Lung microvascular endothelial cell (primary cell): ENCODE data around the gene KRTAP10-10. TPM values are rescaled to one million over a fixed set of nuclear protein-coding genes. Genes with fewer than 3 reads are reported as not detected.
"Not testable (repeated sequence)": the region's sequence is repeated elsewhere in the genome, so short reads cannot be mapped to it uniquely, and the experiment has no call there.

Source experiments
- DNase-seq, 2 donors: peaks; one replicate each; pipeline versions ENCODE4 v3.0.0 to v3.0.0-alpha.2; 2010; ENCODE audit warnings: low read depth in 2 of 2
- total RNA-seq: library from RNA; depleted of rRNA; stranded (reverse); fragments of >200 nt; gene quantifications from 2 replicates; pipeline ENCODE4 v1.2.1, GENCODE V29; 2014

Gene KRTAP10-10, protein sequence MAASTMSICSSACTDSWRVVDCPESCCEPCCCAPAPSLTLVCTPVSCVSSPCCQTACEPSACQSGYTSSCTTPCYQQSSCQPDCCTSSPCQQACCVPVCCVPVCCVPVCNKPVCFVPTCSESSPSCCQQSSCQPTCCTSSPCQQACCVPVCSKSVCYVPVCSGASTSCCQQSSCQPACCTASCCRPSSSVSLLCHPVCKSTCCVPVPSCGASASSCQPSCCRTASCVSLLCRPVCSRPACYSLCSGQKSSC
- not detected in 2 replicates for total RNA-seq

GRCh38 chr21:44637018-44637850, at the start of gene KRTAP10-10:
KRTAP10-10 (plus strand) TSS chr21:44637356; CDS start chr21:44637418, 62 bp downstream.
- no peak for DNase-seq

GRCh38 chr21:44589094-44589493, 48.1 kb upstream of the KRTAP10-10 start:
- no peak for DNase-seq

DNA sequence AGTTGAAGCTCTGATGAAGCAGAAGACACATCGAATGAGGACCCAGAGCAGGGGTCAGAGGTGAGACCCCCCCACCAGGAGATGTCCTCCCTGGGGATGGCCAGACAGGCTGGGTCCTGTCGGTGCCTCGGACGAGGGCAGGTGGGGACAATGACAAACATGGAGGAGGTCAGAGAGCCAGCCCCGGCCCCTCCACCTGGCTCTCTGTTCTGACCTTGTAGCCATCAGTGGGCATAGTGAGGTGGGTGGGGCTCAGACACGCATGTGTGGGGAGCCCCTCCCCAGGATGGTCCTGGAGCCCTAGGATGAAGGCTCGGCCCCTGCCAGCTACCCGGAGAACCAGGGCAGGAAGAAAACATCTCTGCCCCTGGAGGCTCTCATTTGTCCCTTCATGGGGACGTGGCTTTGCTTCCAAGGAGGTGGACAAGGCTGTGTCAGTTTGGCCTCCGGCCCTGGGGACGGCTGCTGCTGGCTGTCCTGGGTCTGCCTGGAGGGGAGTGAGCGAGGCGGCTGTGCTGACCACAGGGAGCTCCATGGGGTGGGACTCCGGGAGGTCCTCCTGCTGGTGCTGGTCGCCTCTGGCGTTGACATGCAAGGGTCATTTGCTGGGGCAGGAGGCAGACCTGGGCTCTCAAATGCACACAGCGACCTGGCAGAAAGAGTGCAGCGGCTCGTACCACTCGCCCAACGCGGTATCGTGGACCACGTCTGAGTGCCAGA, 47.4 kb upstream of the KRTAP10-10 start:
- DNase-seq, result no peak

DNA sequence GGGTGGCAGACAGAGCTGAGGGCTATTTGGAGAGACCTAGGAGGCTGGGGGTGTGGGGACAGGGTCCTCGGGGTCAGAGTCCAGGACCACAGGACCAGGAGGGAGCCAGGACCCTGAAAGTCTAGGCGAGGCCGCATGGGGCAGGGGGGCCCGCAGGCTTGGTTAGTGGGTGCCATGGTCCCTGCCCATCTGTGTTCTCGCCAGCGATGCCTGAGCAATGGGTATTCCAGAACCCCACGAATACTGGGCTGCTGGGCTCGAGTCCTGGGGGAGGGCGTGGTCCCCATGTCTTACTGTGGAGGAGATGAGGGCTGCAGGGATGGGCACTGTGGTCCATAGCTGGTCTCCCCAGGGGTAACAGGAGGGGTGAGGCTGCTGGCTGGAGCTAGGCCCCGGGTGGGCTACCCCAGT, 46.8 kb upstream of the KRTAP10-10 start:
- no peak for DNase-seq

DNA sequence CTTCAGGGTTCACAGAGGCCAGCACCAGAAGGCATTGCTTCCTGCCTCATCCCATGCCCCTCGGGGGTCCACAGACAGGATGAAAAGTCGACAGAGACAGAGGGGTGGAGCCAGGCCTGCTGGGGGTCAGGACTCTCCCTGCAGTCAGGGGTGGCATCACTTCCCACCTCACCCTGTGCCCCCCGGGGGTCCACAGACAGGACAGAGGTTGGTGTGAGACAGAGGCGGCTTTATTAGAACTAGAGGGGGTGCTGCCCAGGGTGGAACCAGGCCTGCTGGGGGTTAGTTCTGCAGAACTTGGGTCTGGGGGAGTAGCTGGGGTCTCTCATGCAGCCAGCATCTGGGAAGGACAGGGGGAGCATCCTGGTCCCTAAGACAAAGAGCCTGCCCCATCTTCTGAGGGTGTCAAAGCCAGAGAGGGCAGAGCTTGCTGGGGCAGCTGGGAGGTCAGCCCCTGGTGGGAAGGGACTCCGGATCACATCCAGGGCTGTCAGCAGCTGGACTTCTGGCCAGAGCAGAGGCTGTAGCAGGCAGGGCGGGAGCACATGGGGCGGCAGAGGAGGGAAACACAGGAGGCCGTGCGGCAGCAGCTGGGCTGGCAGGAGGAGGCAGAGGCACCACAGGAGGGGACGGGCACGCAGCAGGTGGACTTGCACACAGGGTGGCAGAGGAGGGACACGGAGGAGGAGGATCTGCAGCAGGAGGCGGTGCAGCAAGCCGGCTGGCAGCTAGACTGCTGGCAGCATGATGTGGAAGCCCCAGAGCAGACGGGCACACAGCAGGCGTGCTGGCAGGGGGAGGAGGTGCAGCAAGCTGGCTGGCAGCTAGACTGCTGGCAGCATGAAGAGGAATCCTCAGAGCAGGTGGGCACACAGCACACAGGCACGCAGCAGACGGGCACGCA, 46.0 kb upstream of the KRTAP10-10 start:
- not testable (repeated sequence) for DNase-seq

DNA sequence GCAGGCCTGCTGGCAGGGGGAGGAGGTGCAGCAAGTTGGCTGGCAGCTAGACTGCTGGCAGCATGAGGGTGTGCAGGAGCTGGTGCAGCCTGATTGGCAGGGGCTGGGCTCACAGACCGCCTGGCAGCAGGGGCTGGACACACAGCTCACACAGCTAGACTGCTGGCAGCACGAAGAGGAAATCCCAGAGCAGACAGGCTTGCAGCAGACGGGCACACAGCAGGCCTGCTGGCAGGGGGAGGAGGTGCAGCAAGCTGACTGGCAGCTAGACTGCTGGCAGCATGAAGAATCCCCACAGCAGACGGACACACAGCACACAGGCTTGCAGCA, 45.4 kb upstream of the KRTAP10-10 start:
- not testable (repeated sequence) for DNase-seq

DNA sequence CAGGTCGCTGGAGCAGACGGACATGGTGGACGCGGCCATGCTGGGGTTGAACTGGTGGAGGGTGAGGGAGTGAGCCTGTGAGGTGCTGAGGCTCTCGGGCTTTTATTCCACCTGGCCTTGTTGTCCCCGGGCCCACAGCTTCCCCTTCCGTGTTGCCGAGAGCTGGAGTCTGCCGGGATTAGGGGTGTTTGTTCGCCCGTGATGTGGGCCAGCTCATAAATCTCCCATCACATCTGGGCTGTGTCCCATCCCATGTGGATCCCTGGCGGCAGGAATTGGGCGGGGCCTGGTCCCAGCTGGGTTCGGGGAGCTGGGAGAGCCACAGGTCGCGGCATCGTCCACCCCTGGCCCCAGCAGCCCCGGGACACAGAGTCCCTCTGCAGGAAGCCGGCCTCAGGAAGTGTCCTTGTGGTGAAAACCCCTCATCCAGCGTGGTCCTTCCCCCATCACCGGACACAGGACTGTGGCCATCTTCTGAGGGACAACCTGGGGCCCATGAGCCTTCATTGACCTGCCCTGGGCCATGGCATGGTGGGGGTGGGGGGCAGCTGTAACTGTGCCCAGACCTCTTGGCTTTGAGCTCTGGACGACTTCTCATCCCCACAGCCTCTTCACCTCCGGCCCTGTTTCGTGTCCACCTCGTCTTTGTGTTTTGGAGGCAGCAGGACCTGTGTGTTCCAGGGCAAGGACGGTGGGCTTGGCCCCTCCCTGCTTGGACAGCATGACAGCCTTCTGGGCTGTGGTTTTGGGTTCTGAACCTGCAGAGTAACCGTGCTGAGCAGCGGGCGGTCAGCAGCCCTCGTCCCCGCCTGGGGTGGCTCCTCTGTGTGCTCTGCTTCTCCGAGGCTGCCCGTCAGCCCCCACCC, 44.5 kb upstream of the KRTAP10-10 start, which contains the start of gene KRTAP10-6:
KRTAP10-6 (minus strand) TSS at position 60 of the 866 bp plus-strand sequence; CDS start at position 39, 21 bp downstream.
- DNase-seq, result no peak

DNA sequence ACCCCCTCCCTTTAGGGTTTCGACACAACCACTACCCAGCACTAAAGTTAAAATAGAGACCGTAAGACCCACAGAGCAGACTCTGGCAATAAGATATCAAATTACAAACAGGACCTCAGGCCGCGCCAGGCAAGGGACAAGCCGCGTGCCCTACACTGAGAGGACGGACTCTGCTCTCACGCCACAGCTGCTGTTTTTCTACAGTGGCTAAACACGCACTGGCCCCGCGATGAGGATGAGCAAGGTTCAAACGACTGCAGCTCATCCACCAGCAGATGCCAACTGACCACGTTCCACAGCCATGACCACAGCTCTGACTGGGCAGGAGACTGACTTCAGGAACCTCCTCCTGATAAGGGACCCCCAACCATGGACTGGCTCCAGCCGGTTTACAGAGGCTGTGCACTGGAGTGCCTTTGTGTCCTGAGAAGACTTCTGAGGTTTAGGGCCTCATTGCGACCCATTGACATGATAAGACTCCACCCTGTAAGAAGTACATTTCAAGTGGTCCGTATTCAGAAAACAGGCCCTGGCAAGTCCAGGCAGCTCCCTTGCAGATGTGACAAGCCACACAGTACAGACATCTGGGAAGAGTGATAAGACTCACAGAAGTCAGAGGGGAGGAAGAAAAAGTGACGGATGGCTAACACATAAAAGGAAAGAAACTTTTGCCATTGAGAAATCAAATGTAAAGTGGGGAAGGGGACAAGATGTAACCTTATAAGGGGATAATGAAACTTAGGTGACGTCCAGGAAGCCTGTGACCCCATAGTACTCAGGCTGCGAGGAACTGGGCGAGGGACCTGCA, 43.4 kb upstream of the KRTAP10-10 start:
- DNase-seq, result no peak

- no peak for DNase-seq
Measured at GRCh38 chr21:44594406-44594916, 42.7 kb upstream of the KRTAP10-10 start.

DNA sequence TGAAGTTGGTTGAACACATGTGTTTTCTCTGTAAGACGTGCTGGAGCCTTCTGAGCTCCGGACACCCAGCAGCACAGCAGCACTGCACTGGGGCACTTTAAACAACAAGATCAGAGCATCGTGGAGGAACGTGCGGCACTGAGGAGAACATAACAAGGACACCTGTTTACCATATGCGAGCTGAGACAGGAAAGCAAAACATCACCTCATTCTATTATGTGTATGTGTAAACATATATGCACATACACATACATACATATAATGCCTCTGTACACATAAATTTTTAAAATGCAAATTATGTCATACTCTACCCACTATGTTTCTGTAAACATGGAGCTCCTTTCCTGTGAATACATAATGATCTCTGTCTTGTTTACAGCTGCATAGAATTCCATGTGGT, 41.6 kb upstream of the KRTAP10-10 start:
- no peak for DNase-seq

DNA sequence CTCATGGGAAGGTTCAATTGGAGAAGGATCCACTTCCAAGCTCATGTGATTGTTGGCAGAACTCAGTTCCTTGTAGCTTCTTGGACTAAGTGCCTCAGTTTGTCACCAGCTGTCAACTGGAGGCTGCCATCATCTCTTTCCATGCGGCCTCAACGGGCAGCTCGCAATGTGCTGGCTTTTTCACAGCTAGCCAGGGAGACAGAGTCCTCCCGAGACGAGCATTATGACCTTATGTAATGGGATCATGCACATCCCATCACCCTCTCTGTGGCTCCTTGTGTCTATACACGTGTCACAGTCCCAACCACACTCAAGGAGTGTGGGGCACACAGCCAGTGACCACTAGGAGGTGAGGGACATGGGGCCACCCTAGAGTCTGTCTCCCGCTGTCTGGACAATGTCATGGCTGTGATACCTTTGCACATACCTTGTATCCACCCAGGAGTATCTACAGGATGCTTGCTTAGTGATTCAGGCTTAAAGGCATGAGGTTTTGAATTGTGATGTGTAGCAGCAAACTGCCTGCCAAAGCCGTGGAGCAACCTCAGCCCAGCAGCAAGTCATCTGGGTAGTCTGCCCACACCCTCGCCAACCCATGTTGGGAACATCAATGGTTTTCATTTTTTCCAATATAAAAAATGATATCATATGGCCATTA, 41.0 kb upstream of the KRTAP10-10 start:
- DNase-seq, result no peak

DNA sequence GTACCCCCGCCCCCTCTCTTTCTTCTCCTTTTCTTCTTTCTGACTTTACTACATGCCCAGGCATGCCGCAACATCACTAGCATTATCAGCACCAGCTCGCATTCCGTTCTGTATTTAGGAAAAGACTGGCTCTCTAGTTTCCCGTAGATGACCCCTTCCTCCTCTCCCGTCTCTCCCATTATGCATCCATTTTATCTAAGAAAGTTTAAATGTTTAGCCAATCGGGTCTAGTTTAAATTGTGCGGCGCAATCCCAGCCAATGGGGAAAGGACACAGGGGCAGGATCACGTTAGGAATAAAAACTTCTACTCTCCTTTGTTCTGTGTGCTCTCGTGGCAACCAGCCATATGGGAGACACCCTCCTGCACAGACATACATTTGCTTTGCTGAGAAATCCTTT, 39.1 kb upstream of the KRTAP10-10 start:
- no peak for DNase-seq

GRCh38 chr21:44599264-44600029, 37.7 kb upstream of the KRTAP10-10 start:
- no peak for DNase-seq

DNA sequence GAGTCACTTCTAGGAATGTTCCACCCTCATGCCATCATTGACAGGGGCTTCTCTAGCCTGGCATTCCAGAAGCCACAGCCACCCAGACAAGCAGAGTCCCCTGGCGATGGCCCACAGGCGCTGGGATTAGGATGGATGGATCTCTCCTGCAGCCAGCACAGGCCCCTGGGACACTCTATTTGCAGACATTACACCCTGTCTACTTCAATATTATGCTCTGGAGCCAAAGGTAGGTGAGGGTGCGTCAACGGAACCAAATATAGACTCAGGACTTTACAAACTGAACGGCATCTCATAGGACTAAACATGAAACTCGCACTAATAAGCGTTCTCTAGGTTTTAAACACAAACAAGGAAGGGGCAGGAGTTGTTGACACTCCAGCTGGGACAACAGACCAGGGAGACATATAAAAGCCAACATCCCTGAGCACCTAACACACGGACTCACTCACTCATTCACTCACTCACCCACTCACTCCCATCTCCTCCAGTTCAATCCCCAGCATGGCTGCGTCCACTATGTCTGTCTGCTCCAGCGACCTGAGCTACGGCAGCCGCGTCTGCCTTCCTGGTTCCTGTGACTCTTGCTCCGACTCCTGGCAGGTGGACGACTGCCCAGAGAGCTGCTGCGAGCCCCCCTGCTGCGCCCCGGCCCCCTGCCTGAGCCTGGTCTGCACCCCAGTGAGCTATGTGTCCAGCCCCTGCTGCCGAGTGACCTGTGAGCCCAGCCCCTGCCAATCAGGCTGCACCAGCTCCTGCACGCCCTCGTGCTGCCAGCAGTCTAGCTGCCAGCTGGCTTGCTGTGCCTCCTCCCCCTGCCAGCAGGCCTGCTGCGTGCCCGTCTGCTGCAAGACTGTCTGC, 36.8 kb upstream of the KRTAP10-10 start, which contains the start of gene KRTAP10-7:
KRTAP10-7 (plus strand) TSS at position 480 of the 861 bp plus-strand sequence; CDS start at position 505, 25 bp downstream.
- DNase-seq, result not testable (repeated sequence)

DNA sequence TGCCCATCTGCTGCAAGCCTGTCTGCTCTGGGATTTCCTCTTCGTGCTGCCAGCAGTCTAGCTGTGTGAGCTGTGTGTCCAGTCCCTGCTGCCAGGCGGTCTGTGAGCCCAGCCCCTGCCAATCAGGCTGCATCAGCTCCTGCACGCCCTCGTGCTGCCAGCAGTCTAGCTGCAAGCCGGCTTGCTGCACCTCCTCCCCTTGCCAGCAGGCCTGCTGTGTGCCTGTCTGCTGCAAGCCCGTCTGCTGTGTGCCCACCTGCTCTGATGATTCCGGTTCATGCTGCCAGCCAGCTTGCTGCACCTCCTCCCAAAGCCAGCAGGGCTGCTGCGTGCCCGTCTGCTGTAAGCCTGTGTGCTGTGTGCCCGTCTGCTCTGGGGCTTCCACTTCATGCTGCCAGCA, 36.1 kb upstream of the KRTAP10-10 start:
- DNase-seq, result not testable (repeated sequence)

GRCh38 chr21:44601596-44602462, 35.3 kb upstream of the KRTAP10-10 start:
- no peak for DNase-seq
